K562 (cell line): ENCODE data around the gene DLGAP3. TPM values are rescaled to one million over a fixed set of nuclear protein-coding genes. Genes with fewer than 3 reads are reported as not detected.

Source experiments
- JUND ChIP-seq, 2 experiments: IDR thresholded peaks; 2 replicates in 1 of 2; 3 replicates in 1 of 2; pipeline ENCODE4 v1.6.1; 2011; ENCODE audit warnings: borderline replicate concordance in 2 of 2, low read depth in 2 of 2, low read length in 2 of 2, improper control_type of control experiment in 1 of 2, missing biosample characterization in 1 of 2, missing genetic modification characterization in 1 of 2, missing genetic modification reagents in 1 of 2
- SLC30A9 ChIP-seq: fragments of 250-450 bp; sonication (Bioruptor Pico); IDR thresholded peaks from 2 replicates; pipeline ENCODE4 v1.8.0; 2022; ENCODE audit warnings: mild to moderate bottlenecking, moderate library complexity
- ZNF668 ChIP-seq: fragments of 250-450 bp; sonication (Bioruptor Pico); IDR thresholded peaks from 2 replicates; pipeline ENCODE4 v1.8.0; 2022; ENCODE audit warnings: mild to moderate bottlenecking, inconsistent platforms
- polyA plus RNA-seq, 8 experiments: library from polyadenylated mRNA; depleted of rRNA in 4 of 8; stranded (reverse) in 5 of 8; unstranded in 3 of 8; fragments of >200 nt; fragmentation: Nextera tagmentation in 2 of 8; fragmentation: Illumina TruSeq in 1 of 8; extraction: Ambion mirVana in 2 of 8; extraction: Trizol in 1 of 8; gene quantifications; 2 replicates each; pipeline versions ENCODE4 v1.2.1 to v1.2.3, GENCODE V29; 2011 to 2014; ENCODE audit warnings: inconsistent platforms in 1 of 8, missing spikeins in 1 of 8
- total RNA-seq, 7 experiments: library from RNA; depleted of rRNA in 6 of 7; stranded (reverse); fragments of >200 nt in 6 of 7; fragmentation: Illumina TruSeq in 2 of 7; extraction: Trizol in 2 of 7; gene quantifications; 2 replicates each; pipeline versions ENCODE4 v1.2.1 to v1.2.3, GENCODE V29; 2011 to 2021; ENCODE audit warnings: low replicate concordance in 1 of 7
- TF ChIP-seq, protein P1 (sequence below): fragments of 200-600 bp; sonication (generic); IDR thresholded peaks from one replicate; pipeline ENCODE4 v1.6.1; 2012; ENCODE audit warnings: mild to moderate bottlenecking, low read depth, low read length, inconsistent platforms
- TF ChIP-seq, protein P2 (sequence below): fragments of 250-450 bp; sonication (Bioruptor Pico); IDR thresholded peaks from 2 replicates; pipeline ENCODE4 v1.5.0; 2021

The DLGAP3 gene
- total and polyA plus RNA-seq, 9 of the 15 experiments (the other 6 are each of a cell fraction or from before 2014, with no cell fraction given) = 0.01 to 0.16 (median 0.07) TPM; not detected in 6

DNA sequence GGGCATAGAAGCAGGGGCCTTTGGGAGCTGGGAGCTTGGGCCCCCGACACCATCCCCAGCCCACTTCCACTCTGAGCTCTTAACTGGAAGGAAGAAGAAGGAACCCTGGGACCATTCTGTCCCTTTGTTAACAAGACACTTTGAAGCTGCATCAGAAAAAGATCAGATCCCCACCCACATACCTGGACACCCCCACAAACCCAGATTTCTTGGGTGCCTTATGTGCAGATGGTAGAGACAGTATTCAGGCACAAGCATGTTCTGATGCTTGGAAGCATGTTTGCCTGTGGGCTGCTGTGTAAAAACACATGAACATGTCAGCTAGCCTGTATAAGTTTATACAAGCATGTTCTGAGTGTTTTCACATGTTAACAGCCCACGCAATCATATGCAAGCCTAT, 3.7 kb downstream of the DLGAP3 start (continued):
- TF ChIP-seq, protein P1, sequence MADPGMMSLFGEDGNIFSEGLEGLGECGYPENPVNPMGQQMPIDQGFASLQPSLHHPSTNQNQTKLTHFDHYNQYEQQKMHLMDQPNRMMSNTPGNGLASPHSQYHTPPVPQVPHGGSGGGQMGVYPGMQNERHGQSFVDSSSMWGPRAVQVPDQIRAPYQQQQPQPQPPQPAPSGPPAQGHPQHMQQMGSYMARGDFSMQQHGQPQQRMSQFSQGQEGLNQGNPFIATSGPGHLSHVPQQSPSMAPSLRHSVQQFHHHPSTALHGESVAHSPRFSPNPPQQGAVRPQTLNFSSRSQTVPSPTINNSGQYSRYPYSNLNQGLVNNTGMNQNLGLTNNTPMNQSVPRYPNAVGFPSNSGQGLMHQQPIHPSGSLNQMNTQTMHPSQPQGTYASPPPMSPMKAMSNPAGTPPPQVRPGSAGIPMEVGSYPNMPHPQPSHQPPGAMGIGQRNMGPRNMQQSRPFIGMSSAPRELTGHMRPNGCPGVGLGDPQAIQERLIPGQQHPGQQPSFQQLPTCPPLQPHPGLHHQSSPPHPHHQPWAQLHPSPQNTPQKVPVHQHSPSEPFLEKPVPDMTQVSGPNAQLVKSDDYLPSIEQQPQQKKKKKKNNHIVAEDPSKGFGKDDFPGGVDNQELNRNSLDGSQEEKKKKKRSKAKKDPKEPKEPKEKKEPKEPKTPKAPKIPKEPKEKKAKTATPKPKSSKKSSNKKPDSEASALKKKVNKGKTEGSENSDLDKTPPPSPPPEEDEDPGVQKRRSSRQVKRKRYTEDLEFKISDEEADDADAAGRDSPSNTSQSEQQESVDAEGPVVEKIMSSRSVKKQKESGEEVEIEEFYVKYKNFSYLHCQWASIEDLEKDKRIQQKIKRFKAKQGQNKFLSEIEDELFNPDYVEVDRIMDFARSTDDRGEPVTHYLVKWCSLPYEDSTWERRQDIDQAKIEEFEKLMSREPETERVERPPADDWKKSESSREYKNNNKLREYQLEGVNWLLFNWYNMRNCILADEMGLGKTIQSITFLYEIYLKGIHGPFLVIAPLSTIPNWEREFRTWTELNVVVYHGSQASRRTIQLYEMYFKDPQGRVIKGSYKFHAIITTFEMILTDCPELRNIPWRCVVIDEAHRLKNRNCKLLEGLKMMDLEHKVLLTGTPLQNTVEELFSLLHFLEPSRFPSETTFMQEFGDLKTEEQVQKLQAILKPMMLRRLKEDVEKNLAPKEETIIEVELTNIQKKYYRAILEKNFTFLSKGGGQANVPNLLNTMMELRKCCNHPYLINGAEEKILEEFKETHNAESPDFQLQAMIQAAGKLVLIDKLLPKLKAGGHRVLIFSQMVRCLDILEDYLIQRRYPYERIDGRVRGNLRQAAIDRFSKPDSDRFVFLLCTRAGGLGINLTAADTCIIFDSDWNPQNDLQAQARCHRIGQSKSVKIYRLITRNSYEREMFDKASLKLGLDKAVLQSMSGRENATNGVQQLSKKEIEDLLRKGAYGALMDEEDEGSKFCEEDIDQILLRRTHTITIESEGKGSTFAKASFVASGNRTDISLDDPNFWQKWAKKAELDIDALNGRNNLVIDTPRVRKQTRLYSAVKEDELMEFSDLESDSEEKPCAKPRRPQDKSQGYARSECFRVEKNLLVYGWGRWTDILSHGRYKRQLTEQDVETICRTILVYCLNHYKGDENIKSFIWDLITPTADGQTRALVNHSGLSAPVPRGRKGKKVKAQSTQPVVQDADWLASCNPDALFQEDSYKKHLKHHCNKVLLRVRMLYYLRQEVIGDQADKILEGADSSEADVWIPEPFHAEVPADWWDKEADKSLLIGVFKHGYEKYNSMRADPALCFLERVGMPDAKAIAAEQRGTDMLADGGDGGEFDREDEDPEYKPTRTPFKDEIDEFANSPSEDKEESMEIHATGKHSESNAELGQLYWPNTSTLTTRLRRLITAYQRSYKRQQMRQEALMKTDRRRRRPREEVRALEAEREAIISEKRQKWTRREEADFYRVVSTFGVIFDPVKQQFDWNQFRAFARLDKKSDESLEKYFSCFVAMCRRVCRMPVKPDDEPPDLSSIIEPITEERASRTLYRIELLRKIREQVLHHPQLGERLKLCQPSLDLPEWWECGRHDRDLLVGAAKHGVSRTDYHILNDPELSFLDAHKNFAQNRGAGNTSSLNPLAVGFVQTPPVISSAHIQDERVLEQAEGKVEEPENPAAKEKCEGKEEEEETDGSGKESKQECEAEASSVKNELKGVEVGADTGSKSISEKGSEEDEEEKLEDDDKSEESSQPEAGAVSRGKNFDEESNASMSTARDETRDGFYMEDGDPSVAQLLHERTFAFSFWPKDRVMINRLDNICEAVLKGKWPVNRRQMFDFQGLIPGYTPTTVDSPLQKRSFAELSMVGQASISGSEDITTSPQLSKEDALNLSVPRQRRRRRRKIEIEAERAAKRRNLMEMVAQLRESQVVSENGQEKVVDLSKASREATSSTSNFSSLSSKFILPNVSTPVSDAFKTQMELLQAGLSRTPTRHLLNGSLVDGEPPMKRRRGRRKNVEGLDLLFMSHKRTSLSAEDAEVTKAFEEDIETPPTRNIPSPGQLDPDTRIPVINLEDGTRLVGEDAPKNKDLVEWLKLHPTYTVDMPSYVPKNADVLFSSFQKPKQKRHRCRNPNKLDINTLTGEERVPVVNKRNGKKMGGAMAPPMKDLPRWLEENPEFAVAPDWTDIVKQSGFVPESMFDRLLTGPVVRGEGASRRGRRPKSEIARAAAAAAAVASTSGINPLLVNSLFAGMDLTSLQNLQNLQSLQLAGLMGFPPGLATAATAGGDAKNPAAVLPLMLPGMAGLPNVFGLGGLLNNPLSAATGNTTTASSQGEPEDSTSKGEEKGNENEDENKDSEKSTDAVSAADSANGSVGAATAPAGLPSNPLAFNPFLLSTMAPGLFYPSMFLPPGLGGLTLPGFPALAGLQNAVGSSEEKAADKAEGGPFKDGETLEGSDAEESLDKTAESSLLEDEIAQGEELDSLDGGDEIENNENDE = no peak
- no peak for TF ChIP-seq SLC30A9
- TF ChIP-seq ZNF668 = no peak
- TF ChIP-seq JUND (IDR thresholded peaks at IDR 0.05; ENCODE audit: borderline replicate concordance, low read depth, low read length) = no peak
- TF ChIP-seq JUND (tag; IDR thresholded peaks at IDR 0.05; ENCODE audit: borderline replicate concordance, low read depth, low read length) = no peak
- TF ChIP-seq, protein P2, sequence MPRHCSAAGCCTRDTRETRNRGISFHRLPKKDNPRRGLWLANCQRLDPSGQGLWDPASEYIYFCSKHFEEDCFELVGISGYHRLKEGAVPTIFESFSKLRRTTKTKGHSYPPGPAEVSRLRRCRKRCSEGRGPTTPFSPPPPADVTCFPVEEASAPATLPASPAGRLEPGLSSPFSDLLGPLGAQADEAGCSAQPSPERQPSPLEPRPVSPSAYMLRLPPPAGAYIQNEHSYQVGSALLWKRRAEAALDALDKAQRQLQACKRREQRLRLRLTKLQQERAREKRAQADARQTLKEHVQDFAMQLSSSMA (CRISPR knock-in tag) = no peak
